K562 (cell line): ENCODE data around the gene SELENOF. TPM values are rescaled to one million over a fixed set of nuclear protein-coding genes. Genes with fewer than 3 reads are reported as not detected.
A peak's percentile ranks its signal among the peaks of the same experiment; 100 is the strongest.

Experiments used
- ARID3A ChIP-seq: IDR thresholded peaks from 2 replicates; pipeline ENCODE4 v1.6.1; 2012; ENCODE audit warnings: low read depth, low read length, improper control_type of control experiment, borderline replicate concordance
- CEBPG ChIP-seq, 3 experiments: fragments of 200-800 bp in 1 of 3; sonication (Bioruptor generic) in 1 of 3; sonication (generic) in 1 of 3; formaldehyde crosslinking in 1 of 3; IDR thresholded peaks in 2 of 3; conservative IDR thresholded peaks in 1 of 3; 2 replicates each; pipeline versions ENCODE4 v1.6.1 to v1.8.0; 2016 to 2022; ENCODE audit warnings: missing compliant biosample characterization in 2 of 3, missing genetic modification characterization in 2 of 3, mild to moderate bottlenecking in 1 of 3, missing genetic modification reagents in 1 of 3
- ESRRA ChIP-seq: fragments of 450-650 bp; IDR thresholded peaks from 2 replicates; pipeline ENCODE4 v1.6.1; 2014; ENCODE audit warnings: low read depth, mild to moderate bottlenecking, moderate library complexity, borderline replicate concordance
- MTA2 ChIP-seq: fragments of 450-650 bp; IDR thresholded peaks from 2 replicates; pipeline ENCODE4 v1.6.1; 2016; ENCODE audit warnings: low read depth
- RAD21 ChIP-seq, 2 experiments: fragments of 250-450 bp in 1 of 2; fragments of 450-650 bp in 1 of 2; sonication (Bioruptor Pico) in 1 of 2; formaldehyde crosslinking in 1 of 2; IDR thresholded peaks in 1 of 2; conservative IDR thresholded peaks in 1 of 2; 2 replicates each; pipeline versions ENCODE4 v1.4.0 to v1.8.0; 2020 to 2022; ENCODE audit warnings: mild to moderate bottlenecking in 2 of 2, moderate library complexity in 1 of 2
- RBBP5 ChIP-seq: fragments of 200-600 bp; sonication (generic); IDR thresholded peaks from 2 replicates; pipeline ENCODE4 v1.6.1; 2012; ENCODE audit warnings: borderline replicate concordance, mild to moderate bottlenecking, low read length, control low read depth, inconsistent platforms; ENCODE audit not compliant: insufficient read depth, poor library complexity, severe bottlenecking
- RBFOX2 ChIP-seq: fragments of 200-400 bp; formaldehyde crosslinking; IDR thresholded peaks from 2 replicates; pipeline ENCODE4 v1.6.1; 2017; ENCODE audit warnings: low read depth, mild to moderate bottlenecking, low read length, moderate library complexity
- SMARCA4 ChIP-seq: fragments of 450-650 bp; IDR thresholded peaks from 2 replicates; pipeline ENCODE4 v1.6.1; 2016
- SOX6 ChIP-seq: fragments of 450-650 bp; IDR thresholded peaks from 2 replicates; pipeline ENCODE4 v1.6.1; 2014; ENCODE audit warnings: mild to moderate bottlenecking
- TAL1 ChIP-seq: fragments of 450-650 bp; IDR thresholded peaks from 2 replicates; pipeline ENCODE4 v1.6.1; 2016; ENCODE audit warnings: mild to moderate bottlenecking
- TEAD4 ChIP-seq, 2 experiments: sonication (generic) in 1 of 2; formaldehyde crosslinking in 1 of 2; IDR thresholded peaks; 2 replicates each; pipeline versions ENCODE4 v1.6.1 to v1.8.0; 2012 to 2022; ENCODE audit warnings: borderline replicate concordance in 1 of 2, inconsistent platforms in 1 of 2, low read length in 1 of 2, mild to moderate bottlenecking in 1 of 2, missing genetic modification reagents in 1 of 2
- THRA ChIP-seq: fragments of 450-650 bp; IDR thresholded peaks from 2 replicates; pipeline ENCODE4 v1.6.1; 2017; ENCODE audit warnings: mild to moderate bottlenecking, moderate library complexity
- ZFX ChIP-seq: sonication (generic); formaldehyde crosslinking; IDR thresholded peaks from 2 replicates; pipeline ENCODE4 v1.8.0; 2022; ENCODE audit warnings: mild to moderate bottlenecking, missing genetic modification reagents, moderate library complexity
- ZNF217 ChIP-seq: sonication (generic); formaldehyde crosslinking; IDR thresholded peaks from 2 replicates; pipeline ENCODE4 v1.8.0; 2022; ENCODE audit warnings: mild to moderate bottlenecking, missing genetic modification reagents
- ZNF384 ChIP-seq: IDR thresholded peaks from 2 replicates; pipeline ENCODE4 v1.6.1; 2012; ENCODE audit warnings: low read depth, low read length, improper control_type of control experiment
- polyA plus RNA-seq, 8 experiments: library from polyadenylated mRNA; depleted of rRNA in 4 of 8; stranded (reverse) in 5 of 8; unstranded in 3 of 8; fragments of >200 nt; fragmentation: Nextera tagmentation in 2 of 8; fragmentation: Illumina TruSeq in 1 of 8; extraction: Ambion mirVana in 2 of 8; extraction: Trizol in 1 of 8; gene quantifications; 2 replicates each; pipeline versions ENCODE4 v1.2.1 to v1.2.3, GENCODE V29; 2011 to 2014; ENCODE audit warnings: inconsistent platforms in 1 of 8, missing spikeins in 1 of 8
- total RNA-seq, 7 experiments: library from RNA; depleted of rRNA in 6 of 7; stranded (reverse); fragments of >200 nt in 6 of 7; fragmentation: Illumina TruSeq in 2 of 7; extraction: Trizol in 2 of 7; gene quantifications; 2 replicates each; pipeline versions ENCODE4 v1.2.1 to v1.2.3, GENCODE V29; 2011 to 2021; ENCODE audit warnings: low replicate concordance in 1 of 7
- TF ChIP-seq, protein P1 (sequence below), 2 experiments: fragments of 450-650 bp; IDR thresholded peaks; 2 replicates each; pipeline ENCODE4 v1.6.1; 2018; ENCODE audit warnings: mild to moderate bottlenecking in 2 of 2, low read depth in 1 of 2; ENCODE audit not compliant: partially characterized antibody in 2 of 2
- TF ChIP-seq, protein P2 (sequence below): sonication (generic); IDR thresholded peaks from 2 replicates; pipeline ENCODE4 v1.6.1; 2016

Gene SELENOF
- total and polyA plus RNA-seq, 9 of the 15 experiments (the other 6 are each of a cell fraction or from before 2014, with no cell fraction given): 115 to 394 (median 215) TPM

- TF ChIP-seq CEBPG (CRISPR knock-in tag; IDR thresholded peaks at IDR 0.05): no peak
- no peak for TF ChIP-seq CEBPG (tag; conservative IDR thresholded peaks at IDR 0.05 in 1 of 2, IDR thresholded peaks at IDR 0.05 in 1 of 2)
- TF ChIP-seq, protein P1, sequence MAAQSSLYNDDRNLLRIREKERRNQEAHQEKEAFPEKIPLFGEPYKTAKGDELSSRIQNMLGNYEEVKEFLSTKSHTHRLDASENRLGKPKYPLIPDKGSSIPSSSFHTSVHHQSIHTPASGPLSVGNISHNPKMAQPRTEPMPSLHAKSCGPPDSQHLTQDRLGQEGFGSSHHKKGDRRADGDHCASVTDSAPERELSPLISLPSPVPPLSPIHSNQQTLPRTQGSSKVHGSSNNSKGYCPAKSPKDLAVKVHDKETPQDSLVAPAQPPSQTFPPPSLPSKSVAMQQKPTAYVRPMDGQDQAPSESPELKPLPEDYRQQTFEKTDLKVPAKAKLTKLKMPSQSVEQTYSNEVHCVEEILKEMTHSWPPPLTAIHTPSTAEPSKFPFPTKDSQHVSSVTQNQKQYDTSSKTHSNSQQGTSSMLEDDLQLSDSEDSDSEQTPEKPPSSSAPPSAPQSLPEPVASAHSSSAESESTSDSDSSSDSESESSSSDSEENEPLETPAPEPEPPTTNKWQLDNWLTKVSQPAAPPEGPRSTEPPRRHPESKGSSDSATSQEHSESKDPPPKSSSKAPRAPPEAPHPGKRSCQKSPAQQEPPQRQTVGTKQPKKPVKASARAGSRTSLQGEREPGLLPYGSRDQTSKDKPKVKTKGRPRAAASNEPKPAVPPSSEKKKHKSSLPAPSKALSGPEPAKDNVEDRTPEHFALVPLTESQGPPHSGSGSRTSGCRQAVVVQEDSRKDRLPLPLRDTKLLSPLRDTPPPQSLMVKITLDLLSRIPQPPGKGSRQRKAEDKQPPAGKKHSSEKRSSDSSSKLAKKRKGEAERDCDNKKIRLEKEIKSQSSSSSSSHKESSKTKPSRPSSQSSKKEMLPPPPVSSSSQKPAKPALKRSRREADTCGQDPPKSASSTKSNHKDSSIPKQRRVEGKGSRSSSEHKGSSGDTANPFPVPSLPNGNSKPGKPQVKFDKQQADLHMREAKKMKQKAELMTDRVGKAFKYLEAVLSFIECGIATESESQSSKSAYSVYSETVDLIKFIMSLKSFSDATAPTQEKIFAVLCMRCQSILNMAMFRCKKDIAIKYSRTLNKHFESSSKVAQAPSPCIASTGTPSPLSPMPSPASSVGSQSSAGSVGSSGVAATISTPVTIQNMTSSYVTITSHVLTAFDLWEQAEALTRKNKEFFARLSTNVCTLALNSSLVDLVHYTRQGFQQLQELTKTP (IDR thresholded peaks at IDR 0.05; ENCODE audit: low read depth in 1 of 2, partially characterized antibody in 2 of 2): peak in 1 of 2 experiments; percentile 22
- TF ChIP-seq ZFX (CRISPR knock-in tag): peak; percentile 89
- no peak for TF ChIP-seq RBBP5
- TF ChIP-seq ARID3A: peak; percentile 60; the same call in 1 of the 2 replicates
- TF ChIP-seq MTA2: no peak
- TF ChIP-seq RAD21 (CRISPR knock-in tag; conservative IDR thresholded peaks at IDR 0.05 in 1 of 2, IDR thresholded peaks at IDR 0.05 in 1 of 2): 0 out of 4 replicates have a peak, but pooled peaks have one; percentile 9 to 11
- TF ChIP-seq ZNF217 (CRISPR knock-in tag): no peak
- peak; percentile 89 for TF ChIP-seq ZNF384
- TF ChIP-seq, protein P2, sequence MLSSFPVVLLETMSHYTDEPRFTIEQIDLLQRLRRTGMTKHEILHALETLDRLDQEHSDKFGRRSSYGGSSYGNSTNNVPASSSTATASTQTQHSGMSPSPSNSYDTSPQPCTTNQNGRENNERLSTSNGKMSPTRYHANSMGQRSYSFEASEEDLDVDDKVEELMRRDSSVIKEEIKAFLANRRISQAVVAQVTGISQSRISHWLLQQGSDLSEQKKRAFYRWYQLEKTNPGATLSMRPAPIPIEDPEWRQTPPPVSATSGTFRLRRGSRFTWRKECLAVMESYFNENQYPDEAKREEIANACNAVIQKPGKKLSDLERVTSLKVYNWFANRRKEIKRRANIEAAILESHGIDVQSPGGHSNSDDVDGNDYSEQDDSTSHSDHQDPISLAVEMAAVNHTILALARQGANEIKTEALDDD: 0 out of 2 replicates have a peak, but pooled peaks have one; percentile 18
- TF ChIP-seq RBFOX2: no peak
- TF ChIP-seq SOX6: 0 out of 2 replicates have a peak, but pooled peaks have one; percentile 18
- peak; percentile 45 for TF ChIP-seq SMARCA4
- TF ChIP-seq ESRRA: 0 out of 2 replicates have a peak, but pooled peaks have one; percentile 25
- no peak for TF ChIP-seq THRA
- TF ChIP-seq TAL1: peak; percentile 19; the same call in 1 of the 2 replicates
- 0 out of 2 replicates have a peak, but pooled peaks have one; percentile 22 for TF ChIP-seq TEAD4 (IDR thresholded peaks at IDR 0.05; ENCODE audit: low read length)
- TF ChIP-seq TEAD4 (CRISPR knock-in tag; IDR thresholded peaks at IDR 0.05; ENCODE audit: borderline replicate concordance): no peak
Observed at GRCh38 chr1:86933562-86934377, 19.8 kb upstream of the SELENOF start (continued).
